ENCODE measurements around the gene EGFR.

The EGFR gene

DNA sequence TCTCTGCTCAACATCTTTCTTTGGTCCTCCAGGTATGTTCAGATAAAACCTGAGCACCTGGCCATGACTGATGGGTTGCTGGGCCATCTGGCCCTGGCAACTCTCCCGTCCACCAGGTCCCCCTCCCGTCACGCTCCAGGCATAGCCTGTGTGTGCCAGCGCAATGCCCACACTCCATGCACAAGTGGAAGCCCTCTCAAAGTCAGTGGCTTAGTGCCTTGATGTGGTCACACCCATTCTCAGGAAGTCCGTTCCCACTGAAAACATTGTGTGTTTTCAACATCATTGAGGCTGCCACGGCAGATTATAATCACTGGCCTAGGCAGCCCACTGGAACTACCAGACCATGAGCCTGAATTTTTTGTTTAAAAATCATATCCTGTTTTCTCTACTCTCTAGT lies 175.7 kb downstream of the EGFR start:
- no peak for DNase-seq

DNA sequence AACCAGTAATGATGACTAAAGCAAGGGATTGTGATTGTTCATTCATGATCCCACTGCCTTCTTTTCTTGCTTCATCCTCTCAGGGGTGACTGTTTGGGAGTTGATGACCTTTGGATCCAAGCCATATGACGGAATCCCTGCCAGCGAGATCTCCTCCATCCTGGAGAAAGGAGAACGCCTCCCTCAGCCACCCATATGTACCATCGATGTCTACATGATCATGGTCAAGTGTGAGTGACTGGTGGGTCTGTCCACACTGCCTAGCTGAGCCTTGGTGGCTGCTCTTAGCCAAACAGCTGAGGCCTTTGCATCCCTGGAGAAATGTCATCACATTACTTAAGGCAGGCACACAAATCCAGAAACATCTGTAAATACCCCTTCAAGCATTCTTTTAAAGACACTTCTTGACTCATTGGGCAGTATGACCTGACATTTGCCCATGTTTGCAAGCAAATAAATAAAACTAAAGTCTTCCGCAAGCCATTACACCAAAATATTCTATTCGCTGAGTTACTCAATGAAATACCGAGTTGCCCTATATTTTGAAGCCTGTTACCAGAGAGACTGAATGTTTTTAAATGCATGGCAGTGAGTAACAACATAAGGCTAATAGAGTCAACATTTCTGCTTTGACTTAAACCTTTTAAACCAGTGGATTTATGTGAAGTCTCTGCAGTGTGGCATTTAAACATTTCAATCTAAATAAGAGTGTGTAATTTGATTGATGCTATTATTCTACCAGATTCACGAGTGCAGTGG lies 180.0 kb downstream of the EGFR start:
- no peak for DNase-seq

DNA sequence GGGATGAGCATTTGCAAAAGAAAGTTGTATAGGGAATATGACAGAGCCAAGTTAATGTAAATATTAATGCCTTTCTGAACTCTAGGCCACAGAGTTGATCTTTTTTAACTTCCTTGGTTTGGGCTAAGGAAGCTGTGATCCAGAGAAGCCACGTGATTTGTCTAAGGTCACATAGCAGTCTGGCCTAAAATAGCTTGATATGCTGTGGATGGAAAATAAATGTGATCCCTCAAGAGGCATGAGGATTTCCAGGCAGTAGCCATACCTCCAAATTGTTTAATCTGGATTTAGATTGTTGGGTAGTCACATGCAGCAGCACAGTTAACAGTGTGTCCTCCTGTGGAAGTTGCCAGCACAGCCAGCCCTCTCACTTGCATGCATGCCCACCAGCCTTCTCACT lies 180.6 kb downstream of the EGFR start:
- DNase-seq, result no peak

DNA sequence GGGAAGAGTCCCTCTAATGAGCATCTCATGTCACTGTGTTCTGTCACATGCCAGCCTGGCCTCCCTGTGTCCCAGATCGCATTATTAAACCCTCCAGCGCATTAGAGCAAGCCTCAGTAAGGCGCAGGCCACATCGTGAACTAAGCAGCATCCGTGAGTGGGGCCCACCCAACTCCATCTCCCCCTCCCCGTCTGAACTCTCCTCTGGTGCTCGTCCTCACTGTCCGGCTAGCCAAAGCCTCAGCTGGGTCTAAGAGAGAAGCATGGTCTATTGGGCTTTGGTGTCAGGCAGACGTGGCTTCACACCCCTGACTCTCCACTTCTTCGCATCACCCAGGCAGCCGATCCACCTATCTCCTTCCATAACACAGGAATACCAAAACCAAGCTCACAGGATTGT lies 181.6 kb downstream of the EGFR start:
- no peak for DNase-seq

DNA sequence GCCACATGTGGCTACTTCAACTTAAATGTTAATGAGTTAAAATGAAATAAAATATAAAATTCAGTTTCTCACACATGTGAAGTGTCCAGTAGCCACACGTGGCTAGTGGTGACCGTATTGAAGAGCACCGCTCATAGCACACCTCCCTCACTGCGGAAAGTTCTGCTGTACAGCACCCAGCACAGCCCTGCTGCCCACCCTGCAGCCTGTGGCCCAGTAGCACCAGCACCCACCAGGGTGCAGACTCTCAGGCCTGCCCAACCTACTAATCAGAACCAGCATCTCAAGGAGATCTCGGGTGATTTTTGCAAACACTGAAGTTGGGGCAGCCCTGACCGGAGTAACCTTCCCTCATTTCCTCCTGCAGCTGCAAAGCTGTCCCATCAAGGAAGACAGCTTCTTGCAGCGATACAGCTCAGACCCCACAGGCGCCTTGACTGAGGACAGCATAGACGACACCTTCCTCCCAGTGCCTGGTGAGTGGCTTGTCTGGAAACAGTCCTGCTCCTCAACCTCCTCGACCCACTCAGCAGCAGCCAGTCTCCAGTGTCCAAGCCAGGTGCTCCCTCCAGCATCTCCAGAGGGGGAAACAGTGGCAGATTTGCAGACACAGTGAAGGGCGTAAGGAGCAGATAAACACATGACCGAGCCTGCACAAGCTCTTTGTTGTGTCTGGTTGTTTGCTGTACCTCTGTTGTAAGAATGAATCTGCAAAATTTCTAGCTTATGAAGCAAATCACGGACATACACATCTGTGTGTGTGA lies 183.5 kb downstream of the EGFR start:
- DNase-seq, result no peak

DNA sequence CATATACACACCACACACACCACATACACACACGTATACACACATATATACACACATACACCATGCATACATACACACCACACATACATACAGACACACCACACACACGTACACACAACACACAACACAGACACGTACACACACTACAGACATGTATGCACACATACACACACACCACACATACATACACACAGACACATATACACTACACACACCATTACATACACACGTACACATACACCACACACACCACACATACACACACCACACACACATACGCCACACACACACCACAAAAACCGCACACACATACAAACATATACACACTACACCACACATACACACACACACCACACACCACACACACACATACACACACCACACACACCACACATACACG lies 184.5 kb downstream of the EGFR start:
- no peak for DNase-seq

DNA sequence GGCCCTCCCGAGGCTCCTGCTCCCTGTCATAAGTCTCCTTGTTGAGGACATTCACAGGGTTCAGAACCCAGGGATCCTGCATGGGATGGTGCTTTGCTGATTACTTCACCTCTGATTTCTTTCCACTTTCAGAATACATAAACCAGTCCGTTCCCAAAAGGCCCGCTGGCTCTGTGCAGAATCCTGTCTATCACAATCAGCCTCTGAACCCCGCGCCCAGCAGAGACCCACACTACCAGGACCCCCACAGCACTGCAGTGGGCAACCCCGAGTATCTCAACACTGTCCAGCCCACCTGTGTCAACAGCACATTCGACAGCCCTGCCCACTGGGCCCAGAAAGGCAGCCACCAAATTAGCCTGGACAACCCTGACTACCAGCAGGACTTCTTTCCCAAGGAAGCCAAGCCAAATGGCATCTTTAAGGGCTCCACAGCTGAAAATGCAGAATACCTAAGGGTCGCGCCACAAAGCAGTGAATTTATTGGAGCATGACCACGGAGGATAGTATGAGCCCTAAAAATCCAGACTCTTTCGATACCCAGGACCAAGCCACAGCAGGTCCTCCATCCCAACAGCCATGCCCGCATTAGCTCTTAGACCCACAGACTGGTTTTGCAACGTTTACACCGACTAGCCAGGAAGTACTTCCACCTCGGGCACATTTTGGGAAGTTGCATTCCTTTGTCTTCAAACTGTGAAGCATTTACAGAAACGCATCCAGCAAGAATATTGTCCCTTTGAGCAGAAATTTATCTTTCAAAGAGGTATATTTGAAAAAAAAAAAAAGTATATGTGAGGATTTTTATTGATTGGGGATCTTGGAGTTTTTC lies 186.5 kb downstream of the EGFR start:
- no peak for DNase-seq

DNA sequence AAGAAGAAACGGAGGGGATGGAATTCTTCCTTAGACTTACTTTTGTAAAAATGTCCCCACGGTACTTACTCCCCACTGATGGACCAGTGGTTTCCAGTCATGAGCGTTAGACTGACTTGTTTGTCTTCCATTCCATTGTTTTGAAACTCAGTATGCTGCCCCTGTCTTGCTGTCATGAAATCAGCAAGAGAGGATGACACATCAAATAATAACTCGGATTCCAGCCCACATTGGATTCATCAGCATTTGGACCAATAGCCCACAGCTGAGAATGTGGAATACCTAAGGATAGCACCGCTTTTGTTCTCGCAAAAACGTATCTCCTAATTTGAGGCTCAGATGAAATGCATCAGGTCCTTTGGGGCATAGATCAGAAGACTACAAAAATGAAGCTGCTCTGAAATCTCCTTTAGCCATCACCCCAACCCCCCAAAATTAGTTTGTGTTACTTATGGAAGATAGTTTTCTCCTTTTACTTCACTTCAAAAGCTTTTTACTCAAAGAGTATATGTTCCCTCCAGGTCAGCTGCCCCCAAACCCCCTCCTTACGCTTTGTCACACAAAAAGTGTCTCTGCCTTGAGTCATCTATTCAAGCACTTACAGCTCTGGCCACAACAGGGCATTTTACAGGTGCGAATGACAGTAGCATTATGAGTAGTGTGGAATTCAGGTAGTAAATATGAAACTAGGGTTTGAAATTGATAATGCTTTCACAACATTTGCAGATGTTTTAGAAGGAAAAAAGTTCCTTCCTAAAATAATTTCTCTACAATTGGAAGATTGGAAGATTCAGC lies 187.6 kb downstream of the EGFR start:
- no peak for DNase-seq

DNA sequence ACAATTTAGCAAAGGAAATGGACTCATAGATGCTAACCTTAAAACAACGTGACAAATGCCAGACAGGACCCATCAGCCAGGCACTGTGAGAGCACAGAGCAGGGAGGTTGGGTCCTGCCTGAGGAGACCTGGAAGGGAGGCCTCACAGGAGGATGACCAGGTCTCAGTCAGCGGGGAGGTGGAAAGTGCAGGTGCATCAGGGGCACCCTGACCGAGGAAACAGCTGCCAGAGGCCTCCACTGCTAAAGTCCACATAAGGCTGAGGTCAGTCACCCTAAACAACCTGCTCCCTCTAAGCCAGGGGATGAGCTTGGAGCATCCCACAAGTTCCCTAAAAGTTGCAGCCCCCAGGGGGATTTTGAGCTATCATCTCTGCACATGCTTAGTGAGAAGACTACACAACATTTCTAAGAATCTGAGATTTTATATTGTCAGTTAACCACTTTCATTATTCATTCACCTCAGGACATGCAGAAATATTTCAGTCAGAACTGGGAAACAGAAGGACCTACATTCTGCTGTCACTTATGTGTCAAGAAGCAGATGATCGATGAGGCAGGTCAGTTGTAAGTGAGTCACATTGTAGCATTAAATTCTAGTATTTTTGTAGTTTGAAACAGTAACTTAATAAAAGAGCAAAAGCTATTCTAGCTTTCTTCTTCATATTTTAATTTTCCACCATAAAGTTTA lies 188.8 kb downstream of the EGFR start:
- no peak for DNase-seq

DNA sequence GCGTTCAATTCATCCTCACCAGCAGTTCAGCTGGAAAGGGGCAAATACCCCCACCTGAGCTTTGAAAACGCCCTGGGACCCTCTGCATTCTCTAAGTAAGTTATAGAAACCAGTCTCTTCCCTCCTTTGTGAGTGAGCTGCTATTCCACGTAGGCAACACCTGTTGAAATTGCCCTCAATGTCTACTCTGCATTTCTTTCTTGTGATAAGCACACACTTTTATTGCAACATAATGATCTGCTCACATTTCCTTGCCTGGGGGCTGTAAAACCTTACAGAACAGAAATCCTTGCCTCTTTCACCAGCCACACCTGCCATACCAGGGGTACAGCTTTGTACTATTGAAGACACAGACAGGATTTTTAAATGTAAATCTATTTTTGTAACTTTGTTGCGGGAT lies 190.5 kb downstream of the EGFR start:
- DNase-seq, result no peak

DNA sequence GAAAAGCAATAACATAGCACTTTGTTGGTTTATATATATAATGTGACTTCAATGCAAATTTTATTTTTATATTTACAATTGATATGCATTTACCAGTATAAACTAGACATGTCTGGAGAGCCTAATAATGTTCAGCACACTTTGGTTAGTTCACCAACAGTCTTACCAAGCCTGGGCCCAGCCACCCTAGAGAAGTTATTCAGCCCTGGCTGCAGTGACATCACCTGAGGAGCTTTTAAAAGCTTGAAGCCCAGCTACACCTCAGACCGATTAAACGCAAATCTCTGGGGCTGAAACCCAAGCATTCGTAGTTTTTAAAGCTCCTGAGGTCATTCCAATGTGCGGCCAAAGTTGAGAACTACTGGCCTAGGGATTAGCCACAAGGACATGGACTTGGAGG lies 191.4 kb downstream of the EGFR start:
- no peak for DNase-seq

DNA sequence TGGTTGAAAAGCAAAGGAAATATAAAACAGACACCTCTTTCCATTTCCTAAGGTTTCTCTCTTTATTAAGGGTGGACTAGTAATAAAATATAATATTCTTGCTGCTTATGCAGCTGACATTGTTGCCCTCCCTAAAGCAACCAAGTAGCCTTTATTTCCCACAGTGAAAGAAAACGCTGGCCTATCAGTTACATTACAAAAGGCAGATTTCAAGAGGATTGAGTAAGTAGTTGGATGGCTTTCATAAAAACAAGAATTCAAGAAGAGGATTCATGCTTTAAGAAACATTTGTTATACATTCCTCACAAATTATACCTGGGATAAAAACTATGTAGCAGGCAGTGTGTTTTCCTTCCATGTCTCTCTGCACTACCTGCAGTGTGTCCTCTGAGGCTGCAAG lies 191.9 kb downstream of the EGFR start:
- no peak for DNase-seq

DNA sequence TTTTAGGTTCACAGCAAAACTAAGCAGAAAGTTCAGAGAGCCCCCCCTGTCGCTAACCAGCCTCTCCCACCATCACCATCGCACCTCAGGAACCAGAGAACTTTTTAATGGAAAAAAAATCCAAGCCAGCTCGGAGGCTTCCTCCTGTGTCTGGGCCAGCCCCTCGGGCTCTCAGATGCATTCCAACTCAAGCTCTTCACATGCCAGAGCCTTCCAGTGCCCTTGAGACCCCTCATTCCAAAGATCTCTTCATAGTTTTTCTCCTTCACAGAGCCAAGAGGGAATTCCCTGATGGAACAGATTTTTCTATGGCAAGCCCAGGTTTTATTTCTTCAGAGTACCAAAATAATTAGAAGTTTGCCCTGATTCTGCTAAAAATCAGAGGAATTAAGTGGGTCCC lies 192.9 kb downstream of the EGFR start:
- DNase-seq, result no peak

DNA sequence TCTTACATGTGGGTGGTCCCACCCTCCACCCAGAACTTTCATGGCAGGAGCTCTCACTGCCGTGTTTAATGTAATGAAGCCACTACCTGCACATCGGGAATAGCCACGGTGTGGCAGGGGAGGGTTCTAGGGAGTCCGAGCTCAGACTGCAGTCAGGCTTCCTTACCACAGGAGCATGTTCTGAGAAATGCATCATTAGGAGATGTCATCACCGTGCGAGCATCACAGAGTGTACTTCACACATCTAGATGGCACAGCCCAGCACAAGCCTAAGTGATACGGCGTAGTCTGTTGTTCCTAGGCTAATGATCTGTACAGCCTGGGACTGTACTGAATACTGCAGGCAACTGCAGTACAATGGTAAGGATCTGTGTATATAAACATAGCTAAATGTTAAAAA lies 193.4 kb downstream of the EGFR start:
- DNase-seq, result no peak

DNA sequence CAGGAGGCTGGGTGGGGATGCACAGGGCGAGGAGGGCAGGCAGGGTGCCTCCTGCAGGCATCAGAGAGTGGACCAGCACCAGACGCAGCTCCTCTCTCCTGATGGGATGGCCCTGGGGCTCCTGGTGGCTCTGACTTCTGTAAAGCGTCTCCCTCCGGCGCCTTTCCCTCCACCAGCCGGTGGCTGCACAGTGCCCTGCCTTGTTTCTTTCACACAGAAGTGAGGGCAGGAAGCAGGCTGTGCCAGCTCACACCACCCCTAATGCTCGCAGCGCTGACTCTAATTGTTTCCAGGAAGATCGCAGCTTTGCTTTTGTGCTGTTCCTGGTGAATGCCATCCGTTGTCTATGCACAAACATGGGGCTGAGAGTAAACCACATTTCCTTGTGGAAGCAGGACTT lies 194.0 kb downstream of the EGFR start:
- DNase-seq, result no peak

DNA sequence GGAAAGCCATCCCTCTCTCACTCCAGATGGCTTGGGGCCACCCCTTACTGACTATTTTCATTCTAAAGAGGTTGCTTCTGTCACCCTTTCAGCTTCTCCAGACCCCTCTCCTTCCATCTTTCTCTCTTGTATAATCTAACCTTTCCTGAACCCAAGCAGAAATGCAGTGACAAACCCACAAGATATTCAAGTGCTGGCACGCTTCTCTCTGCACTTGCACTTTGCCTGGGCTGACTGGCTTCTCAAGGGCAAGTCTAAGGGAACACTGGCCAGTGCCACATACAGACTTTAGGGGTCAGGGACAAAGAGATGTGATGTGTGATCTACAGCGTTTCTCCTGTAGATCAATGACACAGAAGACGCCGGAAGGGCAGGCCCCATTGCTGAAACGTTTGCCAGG lies 195.9 kb downstream of the EGFR start:
- DNase-seq, result no peak

DNA sequence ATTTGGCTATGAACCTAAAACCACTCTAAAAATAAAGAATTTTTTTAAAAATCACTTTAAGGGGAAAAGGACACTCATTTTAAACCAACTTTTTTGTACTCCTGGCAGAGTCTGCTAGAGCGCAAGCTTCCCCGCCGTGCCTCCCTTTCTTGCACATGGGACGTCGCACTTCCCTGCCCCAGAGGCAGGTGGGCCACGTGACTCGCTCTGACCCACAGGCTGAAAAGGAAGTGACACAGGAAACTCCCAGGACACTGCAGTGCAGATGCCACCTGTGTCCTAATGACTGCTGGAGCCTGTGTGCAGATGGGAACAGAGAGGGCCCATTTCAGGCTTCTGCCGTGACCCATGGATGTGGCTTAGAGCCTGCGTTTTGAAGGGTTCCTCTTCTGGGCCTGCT lies 204.2 kb downstream of the EGFR start:
- DNase-seq, result no peak

DNA sequence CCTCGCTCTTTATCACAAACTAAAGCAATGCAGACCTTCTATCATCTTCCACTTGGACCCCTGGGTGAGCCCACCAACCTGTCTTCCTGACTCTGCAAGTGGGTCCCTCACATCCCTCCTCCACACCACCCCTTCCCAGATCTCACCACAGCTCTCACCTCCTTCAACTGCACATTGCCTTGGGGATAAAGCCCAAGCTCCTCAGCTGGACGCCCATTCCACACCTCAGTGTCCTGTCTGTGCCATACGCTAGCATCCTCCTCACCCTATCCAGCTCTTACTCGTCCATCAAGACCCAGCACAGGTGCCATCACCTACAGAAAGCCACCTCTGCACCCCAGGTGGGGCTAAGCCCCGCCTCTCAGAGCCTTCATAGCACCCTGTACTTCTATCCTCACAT lies 205.3 kb downstream of the EGFR start:
- no peak for DNase-seq

DNA sequence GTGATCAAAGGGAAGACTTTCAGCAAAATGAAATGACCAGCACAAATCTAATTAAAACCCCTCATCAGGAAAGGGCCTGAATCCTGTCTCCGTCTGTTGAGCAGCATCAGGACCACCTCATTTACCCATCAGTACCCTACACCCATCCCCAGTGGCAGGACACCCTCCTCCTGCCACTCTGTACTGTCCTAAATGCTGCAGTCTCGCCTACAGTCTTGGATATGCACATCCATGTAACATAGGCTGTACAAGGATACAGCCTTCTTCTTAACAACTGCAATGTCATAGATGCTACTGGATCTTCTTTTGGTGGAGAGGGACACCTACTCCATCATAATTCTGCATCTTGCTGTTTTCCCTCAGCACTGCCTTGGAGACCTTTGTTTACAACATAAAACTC lies 206.0 kb downstream of the EGFR start:
- DNase-seq, result no peak

DNA sequence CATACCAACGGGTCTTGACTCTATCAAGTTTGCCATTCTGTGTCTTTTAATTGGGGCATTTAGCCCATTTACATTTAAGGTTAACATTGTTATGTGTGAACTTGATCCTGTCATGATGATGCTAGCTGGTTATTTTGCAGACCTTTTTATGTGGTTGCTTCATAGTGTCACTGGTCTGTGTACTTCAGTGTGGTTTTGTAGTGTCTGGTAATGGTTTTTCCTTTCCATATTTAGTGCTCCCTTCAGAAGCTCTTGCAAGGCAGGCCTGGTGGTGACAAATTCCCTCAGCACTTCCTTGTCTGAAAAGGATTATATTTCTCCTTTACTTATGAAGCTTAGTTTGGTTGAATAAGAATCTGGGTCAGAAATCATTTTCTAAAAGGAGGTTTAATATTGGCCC lies 211.2 kb downstream of the EGFR start:
- no peak for DNase-seq

DNA sequence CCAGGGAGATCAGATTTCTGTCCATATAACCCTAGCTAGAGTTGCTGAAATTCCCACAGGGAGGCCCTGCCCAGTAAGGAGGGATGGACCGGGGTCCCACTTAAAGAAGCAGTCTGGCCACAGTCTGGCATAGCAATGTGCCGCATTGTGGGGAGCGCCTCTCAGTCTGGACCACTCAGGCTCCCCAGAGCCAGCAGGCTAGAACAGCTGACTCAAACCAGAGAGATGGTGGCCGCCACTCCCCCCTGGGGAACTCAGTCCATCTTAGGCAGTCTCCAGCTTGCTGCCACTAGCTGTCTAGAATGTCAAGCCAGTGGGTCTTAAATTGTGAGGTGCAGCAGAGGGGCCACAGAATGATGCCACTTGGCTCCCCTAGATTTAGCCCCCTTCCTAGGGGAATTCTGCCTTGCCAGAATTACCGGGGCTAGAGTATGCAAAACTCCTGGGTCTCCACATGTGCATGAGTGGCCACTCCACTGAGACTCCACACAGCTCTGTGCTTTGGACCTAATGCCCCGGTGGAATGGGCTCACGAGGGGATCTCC lies 213.0 kb downstream of the EGFR start:
- no peak for DNase-seq

DNA sequence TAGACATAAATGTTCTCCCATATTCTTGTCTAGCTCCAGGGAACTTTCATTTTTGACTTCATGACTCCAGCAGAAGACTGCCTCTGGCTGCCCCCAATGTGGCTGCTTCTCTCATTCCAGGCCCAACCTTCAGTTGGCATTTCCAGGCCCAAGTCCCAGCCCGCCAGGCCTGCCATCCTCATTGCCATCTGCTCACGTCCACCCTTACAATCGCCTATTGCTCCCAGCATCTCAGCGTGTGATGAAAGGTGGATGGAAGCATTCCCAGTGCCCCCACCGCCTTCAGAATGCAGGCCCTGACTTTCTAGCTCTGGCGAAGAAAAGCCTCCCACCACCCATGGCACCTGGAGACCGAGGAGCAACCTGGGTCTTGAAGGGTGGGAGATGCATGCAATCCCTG lies 214.2 kb downstream of the EGFR start:
- no peak for DNase-seq
